HG03565 (cell line): ENCODE results near the gene BRD2.

Source experiments
- ATAC-seq: cut with Tn5 transposase; IDR thresholded peaks from one replicate; pipeline ENCODE4 v1.9.1; 2021; ENCODE audit warnings: mild to moderate bottlenecking, moderate library complexity; ENCODE audit not compliant: unreplicated experiment

BRD2 gene

DNA sequence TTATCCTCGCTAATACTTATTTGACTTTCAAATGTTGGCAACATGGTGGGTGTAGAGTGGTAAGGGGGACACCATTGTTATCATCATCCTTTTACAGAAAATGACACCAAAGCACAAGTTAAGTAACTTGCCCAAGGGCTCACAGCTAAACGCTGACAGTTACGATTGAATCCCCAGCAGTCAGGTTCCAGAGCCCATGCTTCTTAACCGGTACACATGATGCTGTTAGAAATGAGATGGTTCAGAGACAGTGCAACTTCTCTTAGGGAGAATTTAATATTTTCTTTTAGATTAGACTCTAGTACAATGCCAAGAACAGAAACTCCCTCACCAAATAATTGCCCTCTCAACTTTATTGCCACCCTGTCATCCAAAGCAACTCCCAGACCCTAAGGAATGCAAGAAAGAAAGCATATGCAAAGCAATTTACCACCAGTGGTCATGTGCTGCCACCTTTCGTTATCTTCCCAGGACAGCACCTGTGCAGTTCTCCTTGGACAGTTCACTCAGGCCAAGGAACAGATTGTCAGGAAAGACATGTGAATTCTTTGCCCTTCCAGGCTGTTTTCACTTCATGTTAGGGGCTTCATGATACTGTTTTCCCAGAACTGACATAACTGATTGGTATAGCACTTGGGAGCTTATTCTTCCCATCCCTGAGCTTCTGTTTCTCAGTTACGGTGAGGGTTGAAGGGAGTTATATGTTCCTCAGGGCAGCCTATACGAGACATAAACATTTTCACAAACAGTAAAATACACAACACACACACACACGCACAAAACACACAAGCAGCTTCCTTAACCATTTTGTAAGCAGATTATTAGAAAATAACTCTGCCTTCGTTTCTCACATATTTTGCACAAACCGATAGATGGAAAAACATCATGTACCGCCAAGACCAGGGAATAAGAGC lies 20.6 kb upstream of the BRD2 start:
- no peak for ATAC-seq

DNA sequence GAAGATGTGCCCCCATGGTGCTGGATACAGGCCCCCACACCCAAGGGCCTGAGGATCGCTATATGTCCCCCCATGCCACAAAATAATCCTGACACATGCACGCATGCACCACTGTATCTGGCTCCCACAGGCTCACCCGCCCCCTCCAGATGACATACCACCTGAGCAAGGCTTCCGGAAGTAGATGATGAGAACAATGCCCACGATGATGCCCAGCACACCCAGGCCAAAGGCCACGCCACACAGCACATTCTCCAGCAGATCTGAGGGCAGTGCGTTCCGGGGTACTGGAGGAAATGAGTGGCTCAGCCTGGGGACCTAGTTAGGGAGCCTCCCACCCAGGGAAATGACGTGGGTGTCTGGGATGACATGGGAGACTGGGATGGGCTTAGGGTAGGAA lies 19.3 kb upstream of the BRD2 start:
- ATAC-seq: no peak

DNA sequence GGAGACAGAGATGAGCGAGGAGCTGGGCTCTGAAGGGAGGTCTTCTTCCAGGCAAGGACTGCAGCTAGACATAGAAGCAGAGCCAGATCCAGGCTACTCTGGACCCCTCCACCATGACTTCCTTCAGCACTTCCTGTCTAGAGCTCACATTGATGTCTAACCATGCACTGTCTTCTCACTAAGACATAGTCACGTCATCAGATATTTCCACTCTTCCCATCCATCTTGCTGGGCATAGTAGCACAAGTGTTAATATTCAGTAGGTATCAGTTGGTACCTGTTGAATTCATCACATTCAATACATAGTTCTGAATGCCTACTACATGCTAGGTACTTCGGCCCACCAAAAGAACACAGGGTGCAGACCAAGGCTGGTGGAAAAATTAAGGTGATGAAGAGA lies 18.4 kb upstream of the BRD2 start:
- no peak for ATAC-seq

DNA sequence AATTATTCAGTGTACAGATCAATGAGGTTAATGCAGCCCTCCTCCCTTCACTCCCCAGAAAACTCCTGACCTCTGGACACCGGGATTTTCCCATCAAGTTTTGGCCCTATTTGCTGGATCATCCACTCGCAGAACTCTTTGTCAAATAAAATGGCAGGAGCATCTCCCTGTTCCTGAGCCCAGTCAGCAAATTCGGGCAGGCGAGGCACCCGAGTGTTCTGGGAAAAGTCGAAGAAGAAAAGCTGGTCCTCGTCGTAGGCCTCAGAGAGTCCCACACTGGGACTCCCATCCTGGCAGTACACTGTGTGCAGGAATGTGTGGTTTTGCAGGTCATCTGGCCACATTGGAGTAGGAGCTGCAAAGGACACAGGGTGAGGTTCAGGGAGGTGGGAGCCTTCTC lies 17.9 kb upstream of the BRD2 start:
- no peak for ATAC-seq

DNA sequence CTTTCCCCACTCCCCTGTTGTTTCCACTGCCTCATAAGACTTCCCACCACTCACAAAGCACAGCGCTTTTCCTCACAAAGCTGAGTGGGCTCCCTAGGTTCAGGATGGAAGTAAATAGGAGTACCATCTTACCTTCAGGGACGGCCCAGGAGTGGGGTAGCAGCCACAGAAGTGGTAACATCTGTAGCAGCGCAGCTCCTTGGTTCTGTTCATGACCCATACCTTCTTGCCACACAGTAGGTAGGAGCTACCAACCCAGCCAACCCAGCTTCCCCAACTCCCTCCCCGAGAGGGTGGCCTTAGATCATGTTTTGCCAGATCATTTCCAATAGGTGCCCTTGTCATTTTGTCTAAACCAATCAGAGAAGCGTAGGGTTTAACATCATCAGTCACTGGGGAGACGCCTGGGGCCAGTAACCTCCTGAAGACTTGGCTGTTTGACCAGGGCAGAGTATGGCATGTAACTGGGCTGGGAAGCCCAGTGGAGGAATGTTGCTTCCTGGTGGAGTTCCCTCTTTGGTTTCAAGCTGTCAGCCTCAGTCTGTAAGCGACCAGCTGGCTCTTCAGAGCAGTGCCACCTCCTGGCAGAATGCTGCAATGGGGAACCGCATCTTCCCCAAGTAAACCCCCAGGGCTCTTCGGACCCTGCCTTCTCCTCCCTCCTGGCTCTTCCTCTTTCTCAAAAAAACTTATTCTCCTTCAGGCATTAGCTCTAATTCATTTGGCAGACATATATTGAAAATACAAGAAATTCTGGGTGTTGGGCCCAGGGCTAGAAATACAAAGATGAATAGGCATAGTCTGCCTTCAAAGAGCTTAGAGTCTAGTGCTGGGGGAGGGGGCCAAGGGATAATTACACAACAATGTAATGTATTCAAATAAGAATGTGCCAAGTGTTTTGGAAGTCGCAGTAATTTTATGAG lies 15.3 kb upstream of the BRD2 start, which contains the start of gene HLA-DMA:
Gene HLA-DMA (minus strand): TSS at position 281 of the 923 bp plus-strand sequence. CDS start 61 bp downstream, at position 220.
- ATAC-seq: peak; percentile 71

DNA sequence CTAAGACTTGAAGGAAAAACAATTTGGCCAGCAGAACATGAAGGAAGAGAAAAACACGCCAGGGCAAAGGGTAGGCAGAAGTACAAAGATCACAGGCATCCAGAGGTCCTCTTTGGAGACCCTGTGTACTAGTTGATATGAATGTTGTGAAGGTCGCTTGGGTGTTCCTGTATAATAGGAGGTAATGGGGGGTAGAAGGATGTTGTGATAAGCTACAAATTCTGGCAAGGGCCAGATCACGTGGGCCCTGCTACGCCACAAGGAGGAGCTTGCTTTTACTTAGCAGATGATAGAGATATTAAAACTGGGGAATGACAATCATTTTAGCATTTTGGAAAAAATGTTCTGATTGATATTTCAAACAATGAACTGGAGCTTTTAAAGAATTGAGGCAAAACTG lies 14.6 kb upstream of the BRD2 start:
- ATAC-seq: no peak

DNA sequence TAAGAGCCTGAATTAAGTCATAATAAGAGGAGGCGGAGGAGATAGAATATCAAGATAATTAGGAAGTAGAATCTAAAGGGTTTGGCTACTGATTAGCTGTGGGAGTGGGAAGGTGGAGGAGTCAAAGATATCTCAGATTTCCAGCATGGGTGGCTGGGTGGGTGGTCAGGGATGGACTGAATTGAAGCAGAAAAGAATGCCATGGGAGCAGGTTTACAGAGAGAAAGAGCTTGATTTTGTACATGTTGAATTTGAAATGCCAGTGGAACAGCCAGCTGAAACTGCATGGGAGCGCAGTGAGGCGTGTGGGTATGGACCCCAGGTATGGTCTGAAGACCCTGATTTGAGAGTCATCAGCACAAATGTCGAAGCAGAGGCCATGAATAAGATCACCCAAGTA lies 14.1 kb upstream of the BRD2 start:
- no peak for ATAC-seq

DNA sequence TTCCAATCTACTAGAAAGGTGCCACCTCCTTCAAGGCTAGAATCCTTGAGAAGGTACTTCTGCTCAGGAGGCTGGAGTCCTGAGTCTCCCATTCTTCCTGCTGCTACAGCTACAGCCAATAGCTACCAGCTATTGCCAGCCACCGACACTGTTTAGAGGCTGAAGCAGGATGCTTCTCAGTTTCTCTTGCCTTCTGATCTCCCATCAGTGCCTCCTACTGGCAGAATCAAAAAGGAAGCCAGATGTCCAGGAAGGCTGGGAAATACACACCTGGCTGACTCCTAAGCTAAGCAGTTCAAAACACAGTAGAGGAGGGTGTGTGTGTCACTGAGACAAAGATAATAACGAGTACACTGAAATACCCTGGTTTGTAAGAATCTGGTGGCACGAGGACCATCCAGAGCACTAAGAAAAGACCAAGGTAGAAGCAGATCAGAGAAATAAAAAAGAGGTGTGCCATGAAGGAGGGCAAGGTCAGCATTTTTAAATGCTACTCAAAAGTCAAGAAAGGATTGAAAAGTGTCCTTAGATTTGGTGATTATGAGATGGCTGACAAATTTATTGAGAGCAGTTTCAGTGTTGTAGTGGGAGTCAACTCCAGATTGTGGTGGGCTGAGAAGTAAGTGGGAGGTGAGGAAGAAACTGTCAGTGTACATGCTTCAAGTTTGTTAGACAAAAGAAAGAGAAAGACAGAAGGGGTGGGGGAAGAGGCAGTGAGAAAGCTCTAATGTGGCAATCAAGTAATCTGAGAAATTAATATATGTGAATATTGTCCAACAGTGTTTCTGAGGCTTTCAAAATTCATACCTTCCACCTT lies 13.2 kb upstream of the BRD2 start:
- no peak for ATAC-seq

DNA sequence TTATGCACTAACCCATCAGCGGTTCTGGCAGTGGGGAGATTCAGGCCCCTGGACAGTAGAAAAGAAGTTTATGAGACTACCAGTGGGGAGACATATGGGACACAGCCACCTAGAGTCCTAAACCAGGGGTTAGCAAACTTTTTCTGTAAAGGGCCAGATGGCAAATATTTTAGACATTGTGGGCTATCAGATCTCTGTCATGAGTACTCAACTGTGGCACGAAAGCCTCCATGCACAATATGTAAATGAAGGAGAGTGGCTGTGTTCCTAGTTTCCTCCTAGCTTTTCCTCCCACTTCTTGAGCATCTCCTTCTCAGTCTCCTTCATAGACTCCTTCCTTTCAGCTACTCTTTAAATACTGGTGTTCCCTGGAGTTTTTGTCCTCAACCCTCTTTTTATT lies 12.2 kb upstream of the BRD2 start:
- ATAC-seq: no peak

DNA sequence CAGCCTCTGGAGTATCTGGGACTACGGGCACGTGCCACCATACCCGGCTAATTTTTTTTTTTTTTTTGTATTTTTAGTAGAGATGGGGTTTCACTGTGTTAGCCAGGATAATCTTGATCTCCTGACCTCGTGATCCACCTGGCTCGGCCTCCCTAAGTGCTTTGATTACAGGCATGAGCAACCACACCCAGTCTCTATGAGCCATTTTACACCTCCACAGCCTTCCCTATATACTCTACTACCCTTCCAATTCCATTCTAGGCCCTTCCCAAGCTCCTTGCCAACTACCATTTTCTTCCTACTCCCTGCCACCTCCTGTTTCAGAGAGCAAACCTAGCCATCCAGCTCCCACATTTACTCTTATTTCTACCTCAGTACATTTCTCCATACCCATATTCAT lies 7.8 kb upstream of the BRD2 start:
- no peak for ATAC-seq

DNA sequence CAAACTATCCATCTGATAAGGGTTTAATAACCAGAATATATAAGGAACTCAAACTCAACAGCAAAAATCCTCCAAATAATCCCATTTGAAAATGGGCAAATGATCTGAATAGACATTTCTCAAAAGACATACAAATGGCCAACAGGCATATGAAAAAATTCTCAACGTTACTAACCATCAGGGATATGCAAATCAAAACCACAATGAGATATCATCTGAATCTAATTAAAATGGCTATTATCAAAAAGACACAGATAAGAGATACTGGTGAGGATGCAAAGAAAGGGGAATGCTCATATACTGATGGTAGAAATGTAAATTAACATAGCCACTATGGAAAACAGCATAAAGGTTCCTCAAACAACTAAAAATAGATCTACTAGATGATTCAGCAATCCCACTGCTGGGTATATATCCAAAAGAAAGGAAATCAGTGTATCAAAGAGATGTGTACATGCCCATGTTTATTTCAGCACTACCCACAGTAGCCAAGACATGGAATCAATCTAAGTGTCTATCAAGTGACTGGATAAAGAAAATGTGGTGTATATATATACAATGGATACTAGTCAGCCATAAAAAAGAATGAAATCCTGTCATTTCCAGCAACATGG lies 6.1 kb upstream of the BRD2 start:
- ATAC-seq: no peak

DNA sequence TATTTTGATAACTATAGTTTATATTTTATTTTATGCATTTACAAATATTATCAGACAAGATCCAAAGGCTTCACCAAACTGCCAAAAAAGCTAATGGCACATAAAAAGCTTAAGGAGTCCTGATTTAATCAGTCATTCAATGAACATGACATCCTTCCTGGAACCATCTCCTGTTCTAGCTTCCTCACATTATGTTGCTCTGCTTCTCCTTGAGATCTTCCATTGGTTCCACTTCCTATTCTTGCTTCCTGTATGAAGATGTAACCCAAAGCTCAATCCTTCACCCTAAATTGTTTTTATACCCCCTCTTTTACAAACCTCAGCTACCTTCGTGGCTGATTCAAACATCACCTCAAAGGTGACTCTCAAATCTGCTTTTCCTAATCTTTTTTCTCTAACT lies 4.5 kb upstream of the BRD2 start:
- no peak for ATAC-seq

DNA sequence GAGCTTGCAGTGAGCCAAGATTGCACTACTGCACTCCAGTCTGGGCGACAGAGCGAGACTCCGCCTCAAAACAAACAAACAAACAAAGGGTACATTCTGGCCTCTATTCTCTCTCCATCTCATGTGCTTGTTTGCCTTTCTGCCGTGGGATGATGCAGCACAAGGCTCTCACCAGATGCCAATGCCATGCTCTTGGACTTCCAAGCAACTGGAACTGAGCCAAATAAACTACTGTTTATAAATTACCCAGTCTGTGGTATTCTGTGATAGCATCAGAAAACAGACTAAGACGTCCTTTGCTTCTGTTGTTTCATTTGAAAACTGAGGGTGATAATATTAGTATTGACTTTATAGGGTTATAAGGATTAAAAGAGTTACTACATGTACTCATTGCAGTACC lies 3.6 kb upstream of the BRD2 start:
- no peak for ATAC-seq

DNA sequence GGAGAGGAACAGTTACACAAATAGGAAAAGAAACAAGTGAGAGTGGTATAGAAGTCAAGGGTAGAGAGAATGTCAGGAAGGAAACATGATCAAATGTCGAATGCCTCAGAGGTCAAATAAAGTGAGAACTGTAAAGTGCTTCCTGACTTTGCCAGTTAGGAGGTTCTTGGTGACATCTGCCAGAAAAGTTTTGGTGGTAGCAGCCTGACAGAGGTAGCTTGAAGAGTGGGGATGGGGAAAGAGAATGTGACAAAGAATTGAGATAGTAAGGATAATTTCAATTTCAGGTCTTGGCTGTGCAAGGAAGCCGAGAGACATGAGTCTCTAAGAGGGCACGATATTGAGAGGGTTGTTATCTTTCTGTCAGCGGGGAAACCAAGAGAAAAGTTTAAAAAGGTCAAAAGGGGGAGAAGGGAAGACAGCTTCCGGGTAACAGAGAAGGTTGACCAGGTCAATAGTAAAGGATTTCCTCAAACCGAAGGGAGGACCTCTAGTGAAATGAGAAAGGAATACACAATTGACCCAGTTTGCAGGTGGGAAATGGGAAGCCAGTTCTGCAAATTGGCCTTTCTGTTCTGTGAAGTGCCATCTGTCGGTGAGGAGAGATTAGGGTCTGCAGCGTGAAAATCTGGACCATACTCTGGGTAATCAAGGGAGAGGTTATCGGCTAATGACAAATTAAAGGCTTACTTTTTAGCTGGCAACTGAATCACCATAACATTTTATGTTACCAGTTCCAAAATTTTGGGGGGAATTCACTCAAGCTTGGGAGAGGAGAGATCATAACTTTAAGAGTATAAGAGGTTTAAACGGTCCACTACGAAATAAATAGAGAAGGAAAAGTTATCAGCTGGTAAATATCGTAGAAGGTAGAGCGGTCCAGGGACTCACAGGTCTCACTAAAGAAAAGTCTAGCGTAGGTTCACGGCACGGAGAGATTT lies 973 bp upstream of the BRD2 start:
- ATAC-seq: no peak

DNA sequence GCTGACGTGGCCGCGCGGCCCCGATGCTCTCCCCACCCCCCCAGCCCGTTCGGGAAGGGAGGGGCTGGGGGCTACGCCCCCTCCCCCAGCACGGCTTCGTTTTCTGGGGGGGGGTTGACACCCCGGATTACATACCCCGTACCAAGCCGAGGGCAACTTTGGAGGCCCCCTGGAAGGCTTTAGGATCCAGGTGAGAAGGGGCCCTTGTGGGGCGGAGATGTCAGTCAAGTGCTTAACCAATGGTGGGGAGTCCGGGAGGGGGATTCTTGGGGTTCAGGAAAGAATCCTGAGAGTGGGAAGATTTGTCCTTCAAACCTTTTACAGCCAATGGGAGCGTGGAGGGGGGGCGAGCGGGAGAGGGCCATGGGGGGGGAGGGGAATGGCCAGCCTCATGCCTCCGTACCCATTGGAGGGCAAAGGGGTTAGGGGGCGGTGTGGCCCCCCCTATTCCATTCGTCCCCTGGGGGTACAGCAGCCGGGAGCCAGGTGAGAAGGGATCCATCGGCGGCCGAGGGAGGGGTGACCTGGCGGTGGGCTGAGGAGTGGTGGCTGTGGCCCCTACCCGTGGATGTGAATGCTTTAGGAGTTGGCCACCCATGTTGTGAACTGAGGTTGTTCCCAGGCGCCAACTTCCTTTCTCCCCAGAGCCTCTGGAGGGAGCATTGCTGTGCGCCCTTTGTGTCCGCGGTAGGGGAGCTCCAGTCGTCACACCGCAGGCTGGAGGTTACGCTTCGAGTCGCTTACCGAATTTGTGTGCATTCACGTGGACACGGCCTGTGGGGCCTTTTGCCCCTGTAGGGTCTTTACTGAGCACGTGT lies 682 bp downstream of the BRD2 start:
- ATAC-seq: no peak

DNA sequence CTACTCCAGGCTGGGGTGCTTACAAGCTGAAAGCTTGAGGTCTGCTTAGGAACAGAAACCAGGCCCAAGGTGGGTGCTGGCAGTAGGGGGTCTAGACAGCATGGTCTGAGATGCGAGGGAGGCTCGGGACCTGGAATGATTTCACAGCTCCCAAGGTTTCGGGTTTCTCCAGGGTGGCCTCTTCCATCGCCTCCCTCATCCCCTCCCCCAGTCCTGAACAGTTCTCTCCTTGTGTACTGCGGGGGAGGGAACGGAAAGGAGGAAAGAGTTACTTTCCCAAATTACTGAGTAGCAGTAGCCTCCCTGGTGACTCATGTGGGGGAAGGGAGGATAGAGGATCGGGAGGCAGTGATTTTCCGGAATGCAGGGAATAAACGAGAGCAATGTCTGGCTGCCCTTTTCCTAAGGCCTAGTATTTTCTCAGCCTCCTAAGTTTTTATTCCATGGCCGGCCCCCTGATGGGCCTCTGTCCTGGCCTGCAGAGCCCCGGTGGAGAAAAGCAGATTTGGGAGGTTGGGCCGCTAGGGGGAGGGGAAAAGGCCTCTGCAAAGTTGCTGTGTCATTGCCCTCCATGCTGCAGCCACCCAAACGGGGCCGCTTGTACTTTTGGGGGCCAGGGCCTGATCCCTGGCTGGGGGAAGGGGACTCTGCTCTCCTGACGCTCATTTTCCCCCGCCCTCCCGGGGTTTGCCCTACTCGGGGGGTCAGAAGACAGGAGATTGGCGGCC lies 1.5 kb downstream of the BRD2 start:
- ATAC-seq: no peak

DNA sequence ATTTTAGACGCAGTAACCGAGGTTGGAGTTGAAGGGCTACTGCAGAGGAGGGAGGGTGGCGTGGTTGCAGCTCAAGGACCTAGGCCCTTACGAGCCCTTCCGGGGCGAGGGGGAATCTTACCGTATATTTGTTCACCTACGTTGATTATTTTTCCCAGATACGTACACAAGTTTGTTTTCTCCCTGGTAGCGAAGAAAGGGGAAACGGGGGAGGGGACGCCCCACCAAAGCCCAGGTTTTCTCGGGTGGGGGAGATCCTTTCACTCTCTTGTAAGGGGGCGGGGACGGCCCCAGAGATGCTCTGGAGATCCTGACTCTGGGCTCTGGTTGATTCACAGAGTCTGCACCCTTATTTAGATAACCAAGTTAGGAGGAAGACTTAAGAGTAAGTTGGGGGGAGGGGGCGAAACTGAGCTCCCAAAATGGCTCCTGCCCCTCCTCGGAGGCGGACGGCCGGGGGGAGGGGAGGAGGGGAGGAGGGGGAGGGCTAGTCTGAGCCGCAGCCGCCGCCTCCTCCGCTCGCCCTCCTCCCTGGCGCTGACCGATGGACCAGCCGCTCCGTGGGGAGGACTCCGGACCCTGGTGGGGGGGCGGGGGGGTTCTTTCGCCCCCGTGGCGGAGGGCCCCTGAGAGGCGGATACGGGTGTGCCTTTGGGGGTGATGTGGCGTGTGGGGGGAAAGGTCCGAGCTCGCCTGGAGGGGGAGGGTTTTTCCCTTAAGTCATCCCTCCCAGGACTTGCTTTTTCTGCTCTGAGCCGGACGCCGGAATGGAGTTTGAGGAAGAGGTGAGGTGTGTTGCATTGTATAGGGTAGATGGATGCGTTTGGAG lies 2.2 kb downstream of the BRD2 start:
- ATAC-seq: no peak
